Myocyte (in vitro differentiated cells): Measurements from ENCODE around the gene HOXB9. TPM values are rescaled to one million over a fixed set of nuclear protein-coding genes. Genes with fewer than 3 reads are reported as not detected.

Experiments used
- DNase-seq: peaks from one replicate; pipeline ENCODE4 v3.0.0-alpha.2; 2012; ENCODE audit warnings: low read depth
- total RNA-seq: library from RNA; depleted of rRNA; stranded (reverse); fragments of >200 nt; gene quantifications from 2 replicates; pipeline ENCODE4 v1.2.3, GENCODE V29; 2014

HOXB9 gene
- total RNA-seq, 1 donor from 2014 or later: 6.6 TPM

DNA sequence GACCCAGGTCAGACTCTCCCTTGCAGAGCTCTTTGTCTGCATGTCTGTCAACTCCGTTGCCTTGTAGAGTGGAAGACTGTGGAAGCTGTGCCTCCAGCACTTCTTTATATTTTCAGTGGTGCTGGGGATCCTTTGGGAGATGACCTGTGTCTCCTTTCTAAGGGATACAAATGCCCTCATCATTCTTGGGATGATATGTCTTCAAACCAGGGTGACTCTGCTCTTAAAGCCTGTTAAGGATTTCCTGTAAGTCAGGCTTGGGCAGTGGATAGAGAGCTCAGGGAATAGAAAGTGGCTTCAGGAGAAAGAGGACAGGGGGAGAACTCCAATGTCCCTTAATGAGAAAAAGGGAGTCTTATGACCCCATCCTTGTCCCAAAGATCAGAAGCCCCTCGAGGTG is 37.6 kb downstream of the HOXB9 start:
- DNase-seq: no peak

DNA sequence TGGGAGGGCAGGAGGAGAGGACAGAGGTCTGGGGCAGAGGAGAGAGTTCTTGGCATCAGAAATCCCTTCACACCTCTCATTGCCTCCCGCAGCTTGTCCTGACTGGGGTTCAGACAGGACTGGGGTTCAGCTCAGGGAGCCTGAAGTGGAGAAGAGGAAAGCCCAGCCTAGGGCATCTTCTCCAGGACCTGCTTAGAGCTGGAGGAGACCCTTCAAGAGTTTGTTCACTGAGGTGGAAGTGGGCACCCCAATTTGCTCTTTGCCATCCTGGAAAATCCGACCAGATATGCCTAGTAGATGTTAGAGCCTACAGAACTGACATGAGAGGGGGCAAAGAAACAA is 38.1 kb downstream of the HOXB9 start:
- DNase-seq: no peak

DNA sequence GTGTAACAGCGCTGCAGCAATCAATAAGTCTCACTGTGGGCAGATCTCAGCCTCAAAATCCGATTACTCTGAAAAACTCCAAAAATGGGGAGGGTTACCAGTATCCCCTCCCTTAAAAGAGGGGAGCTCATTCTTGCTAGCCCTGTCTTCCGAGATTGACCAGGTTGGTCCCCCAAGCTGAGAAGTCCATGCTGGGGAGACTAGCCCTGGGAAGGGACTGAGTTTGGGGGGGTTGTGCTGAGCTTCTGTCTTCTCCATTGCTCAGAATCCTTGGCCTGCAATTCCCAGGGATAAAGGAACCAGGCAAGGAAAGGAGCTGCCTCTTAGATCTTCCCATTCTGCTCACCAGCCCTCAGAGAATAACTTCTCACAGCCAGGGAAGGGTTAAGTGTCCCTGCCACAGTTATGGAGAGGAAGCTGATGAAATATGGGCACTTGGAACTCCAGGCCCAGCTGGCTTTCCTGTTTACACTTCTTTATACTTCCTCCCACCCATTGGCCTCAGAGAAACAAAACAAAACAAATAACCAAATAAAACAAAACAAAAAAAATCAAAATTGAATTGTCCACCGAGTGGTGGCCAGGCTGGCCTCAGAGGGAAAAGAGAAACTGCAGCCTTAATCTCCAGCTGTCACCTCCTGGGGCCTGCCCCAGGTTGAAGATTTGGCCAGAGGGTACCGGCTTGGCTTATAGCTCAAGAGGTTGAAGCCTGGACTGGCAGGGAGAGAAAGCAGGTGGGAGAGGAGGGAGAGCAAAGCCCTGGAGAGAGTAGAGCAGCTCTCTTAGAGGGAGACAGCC is 38.7 kb downstream of the HOXB9 start:
- no peak for DNase-seq

DNA sequence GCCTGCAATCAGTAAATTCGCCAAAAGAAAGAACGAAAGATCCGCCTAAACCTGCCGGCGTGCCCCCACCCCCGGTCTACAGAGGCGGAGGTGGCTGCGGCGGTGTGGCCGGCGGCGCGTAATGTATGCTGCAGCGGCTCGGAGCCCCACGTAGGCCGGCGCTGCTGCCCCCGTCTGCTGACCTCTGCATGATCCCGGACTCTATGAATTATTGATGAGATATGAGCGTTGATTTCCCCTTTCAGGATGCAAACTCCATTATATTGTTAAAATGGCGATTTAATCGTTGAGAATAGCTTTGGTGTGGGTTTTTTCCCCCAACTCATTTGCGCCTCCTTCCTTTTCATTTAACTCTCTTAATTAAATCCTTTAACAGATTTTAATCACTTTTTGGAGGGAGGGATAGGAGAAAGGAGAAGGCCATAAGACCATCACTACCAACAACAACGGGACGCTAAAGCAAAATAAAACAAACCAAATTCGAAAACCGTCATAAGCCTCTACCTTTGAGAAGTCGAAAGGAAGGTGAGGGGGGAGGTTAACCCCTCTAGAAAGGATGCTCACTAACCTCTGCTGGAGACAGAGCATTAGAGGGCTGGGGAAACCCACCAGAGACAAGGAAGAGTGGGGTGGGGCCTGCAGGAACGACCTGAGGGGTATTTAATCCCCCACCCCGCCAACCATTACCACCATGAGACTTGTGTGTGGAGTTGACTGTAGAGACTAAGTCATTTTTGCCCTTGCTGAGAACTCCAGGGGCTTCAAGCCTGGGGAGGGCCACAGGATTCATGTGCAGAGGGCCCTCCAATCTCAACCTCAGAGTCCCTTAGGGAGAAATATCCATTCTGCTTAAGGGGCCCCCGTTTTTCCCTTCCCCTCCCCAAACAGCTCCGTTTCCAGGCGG is 39.6 kb downstream of the HOXB9 start:
- DNase-seq: no peak

DNA sequence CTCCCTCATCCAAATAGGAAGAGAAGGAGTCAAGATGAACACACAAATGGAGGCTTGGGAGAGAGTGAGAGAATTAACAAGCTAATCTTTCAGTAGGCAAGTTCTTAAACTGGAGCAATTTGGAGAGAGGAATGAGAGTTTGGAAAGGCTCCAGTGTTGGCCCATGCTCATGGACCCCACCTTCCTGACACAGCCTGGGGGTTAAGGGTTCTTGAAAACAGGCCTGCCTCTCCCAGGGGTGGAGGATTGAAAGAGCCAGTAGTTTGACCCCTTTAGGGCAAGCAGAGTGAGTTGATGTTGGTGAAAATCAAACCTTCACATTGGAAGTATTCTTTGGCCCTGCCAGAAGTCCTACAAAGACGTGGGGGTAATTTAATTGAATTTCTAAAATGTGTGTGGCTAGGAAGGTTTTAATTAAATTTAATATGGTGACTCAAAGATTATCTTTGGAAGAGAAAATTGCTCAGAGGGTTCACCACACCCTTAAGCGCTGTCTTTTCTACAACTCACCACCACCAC is 41.9 kb downstream of the HOXB9 start:
- DNase-seq: no peak

DNA sequence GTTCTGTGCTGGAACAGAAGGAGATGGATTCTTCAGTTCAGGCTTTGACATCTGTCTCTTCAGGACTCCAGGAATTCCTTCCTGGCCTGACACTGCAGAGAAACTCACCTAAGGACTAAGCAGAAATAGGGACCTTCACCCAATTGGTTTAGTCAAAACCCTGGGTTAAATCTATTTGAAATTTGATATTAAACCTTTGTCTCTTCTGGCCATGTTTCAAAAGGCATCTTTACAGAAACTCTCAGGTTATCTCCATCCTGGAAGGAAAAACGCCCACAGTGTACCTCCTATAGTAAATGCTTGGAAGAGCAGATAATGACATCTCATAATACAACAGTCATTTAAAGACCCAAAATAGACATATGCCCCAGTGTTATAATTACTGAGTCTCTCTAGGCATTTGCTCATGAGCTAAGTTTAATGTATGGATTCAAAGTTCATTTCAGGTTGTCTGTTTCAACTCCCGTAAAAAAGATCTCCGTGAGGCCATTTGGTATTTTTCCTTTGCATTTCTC is 42.4 kb downstream of the HOXB9 start:
- no peak for DNase-seq

DNA sequence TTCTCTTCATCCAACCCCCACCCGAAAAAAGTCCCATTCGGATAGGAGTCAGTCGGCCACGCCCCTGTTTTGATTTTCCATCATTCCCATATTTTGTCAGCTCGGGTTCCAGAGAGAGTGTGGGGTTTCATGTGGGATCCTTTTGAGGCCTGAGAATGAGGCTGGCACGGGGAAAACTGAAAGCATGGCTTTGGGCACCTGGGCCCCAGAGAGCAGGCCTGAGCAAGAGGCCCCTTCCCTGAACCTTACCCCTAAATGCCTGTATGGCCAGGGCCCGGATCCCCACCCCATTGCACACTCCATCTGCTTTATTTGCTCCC is 43.4 kb downstream of the HOXB9 start:
- no peak for DNase-seq

DNA sequence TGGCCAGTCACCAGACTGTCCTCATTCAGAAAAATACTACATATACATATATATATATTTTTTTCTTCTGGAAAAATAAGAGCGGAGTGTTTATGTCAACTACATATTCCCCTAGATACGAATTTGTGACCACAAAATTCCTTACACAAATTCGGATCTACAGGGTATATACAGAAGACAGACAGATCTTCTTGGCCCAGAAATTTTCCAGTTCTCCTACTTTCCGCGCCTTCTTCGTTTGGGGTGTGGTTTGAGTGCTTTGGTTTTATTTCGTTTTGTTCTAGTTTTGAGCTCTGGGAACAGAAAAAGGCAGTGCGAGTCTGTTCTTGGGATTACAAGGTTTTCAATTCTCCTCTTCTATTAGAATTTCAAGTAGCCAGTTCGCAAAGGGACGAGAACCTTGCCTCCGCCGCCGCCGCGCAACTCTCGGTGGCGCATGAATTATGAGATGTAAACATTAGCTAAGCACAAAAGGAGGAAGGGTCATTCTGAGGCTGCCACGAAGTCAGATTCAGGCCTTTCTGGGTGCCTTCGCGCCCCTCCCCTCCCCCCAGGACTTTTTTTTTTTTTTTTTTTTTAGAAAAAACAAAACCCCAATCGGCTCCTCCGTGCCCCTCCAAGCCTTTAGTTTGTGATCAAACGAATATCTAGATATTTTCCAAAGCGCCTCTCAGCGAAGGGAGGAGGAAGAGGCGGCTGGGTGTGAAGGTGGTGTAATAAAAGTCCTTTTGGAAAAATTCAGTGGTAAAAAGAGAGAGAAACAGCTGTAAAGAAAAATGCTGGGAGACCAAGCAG is 46.2 kb downstream of the HOXB9 start:
- no peak for DNase-seq

DNA sequence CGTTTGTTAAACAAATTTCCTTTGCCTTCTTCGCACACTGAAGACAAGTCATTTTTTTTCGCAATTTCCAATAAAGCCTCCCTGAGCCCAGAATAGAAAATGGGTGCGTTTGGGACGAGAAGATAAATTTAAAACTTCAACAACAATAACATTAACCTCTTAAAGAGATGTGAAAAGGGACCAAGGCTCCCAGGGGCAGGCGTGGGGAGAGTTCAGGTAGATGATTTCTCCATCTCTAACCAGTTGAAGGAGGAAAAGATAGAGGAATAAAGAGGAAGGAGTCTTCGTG is 46.7 kb downstream of the HOXB9 start:
- no peak for DNase-seq

DNA sequence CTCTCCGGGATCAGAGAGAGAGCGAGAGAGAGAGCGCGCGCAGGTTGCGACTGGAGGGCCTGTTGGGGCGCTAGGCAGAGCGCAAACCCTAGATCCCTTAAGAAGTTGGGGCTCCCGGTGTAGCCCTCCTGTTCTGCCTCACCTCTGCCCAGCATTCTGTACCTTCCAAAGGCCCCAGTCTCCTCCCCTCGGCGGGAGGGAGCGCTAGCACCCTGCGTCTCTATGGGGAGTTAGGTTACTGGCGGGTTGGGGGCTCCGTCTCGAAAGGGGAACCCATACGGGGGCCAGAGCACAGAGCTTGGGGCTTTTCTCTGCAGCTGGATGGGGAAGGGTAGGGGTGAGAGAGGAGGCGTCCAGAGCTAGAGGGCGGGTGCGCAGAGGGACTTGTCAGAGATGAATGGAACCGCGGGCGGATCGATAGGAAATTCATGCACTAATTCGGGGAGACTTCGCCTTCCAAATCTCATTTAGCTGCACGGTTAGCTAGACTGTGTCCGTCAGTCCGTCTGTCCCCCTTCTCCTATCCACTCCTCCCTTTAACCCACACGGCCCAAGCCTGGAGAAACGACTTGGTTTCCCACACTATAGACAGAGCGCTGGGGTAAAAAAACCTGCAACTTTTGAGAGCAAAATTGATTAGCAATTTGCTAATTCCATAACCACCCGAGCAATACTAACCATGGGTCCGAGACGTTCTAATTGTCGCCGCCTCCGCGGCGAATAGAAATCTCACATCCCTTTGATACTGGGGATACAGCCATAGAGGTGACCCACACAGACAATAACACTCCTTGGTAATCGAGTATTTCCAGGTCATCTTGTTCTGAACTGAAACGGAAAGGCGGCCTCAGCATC is 47.3 kb downstream of the HOXB9 start:
- DNase-seq: no peak

DNA sequence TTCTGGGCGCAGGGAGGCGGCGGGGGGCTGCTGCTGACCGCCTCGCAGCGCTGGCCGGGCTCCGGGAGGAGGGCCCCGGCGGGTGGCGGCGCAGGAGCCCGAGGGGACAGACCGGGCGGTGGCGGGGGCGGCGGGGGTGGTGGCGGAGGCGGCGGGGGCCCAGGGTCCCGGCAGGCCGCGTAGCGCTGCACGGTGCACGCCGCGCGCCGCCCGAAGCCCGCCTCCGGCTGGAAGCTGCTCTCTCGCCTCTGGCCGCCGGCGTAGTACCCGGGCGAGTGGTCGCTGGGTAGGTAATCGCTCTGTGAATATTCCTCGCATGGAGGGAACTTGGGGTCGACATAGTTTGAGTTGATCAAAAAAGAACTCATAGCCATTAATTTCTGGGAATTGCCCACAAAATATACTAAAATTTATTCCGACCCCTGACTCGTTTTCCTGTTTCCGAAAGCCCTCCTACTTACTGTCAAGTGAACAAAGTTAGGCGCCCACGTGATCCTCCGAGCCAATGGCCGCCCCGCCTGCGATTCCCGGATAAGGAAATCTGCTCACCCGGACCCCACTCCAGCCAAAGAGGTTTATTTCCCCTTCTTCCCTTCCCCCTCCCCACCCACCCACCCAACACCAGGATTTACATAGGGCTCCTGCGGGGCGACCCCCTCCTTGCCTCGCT is 48.1 kb downstream of the HOXB9 start, which contains the start of gene HOXB4:
HOXB4 (minus strand) TSS at position 405 of the 670 bp plus-strand sequence; CDS start at position 374, 31 bp downstream.
- peak; percentile 77 for DNase-seq

DNA sequence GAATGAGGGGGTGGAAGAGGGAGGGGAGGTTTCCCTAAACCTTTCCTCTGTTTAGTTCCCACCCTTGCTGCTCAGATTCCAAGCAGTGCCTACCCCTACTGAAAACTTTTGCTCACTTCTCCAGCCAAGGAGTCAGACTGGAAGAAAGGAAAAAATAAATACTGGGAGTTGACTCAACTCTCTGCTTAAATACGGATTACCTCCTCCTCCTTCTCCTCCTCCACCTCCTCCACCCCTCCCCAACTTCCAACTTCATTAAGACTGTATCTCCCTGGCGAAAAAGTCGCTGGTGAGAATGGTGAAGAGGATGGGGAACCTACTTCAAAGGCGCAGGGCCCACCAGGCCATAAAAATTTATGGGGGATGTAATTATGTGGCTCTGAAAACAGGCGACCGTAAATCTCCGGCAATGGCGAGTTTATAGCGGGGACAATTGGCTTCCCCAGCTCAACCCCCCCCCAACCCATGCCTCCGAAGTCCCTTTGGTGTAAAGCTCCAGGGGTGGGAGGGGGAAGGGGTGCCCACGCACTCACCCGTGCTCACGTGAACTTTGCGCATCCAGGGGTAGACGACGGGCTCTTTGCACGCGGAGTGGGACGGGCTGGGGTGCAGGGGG is 48.7 kb downstream of the HOXB9 start:
- no peak for DNase-seq

DNA sequence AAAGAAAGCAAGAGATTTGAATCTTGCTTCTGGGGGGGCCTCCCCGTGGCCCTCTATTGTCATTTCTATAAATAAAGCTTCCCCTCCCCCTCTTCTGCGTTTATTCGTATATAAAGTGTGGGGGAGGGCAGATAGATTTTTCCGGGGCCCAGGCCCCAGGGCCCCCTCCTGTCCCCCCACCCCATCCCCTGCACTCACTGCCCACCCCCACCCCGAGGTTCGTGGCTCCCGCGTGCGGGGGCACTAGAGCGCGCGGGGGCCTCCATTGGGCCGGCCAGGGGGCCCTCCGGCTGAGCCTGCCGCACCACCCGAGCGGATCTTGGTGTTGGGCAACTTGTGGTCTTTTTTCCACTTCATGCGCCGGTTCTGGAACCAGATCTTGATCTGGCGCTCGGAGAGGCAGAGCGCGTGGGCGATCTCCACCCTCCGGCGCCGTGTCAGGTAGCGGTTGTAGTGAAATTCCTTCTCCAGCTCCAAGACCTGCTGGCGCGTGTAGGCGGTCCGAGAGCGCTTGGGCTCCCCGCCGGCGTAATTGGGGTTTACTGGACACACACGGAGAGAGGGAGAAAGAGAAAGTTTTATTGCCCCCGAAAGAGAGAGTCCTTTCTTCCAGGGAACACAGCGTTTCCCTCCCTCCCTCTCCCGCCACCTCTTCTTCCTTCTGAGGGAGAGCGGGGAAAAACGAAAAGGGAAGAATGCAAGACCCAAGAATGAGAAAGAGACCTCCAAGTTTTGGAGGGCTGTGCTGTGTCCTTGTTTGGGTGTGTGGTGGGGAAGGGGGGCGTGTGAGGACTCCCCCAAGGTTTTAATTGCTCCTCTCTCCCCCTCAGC is 49.5 kb downstream of the HOXB9 start:
- no peak for DNase-seq

DNA sequence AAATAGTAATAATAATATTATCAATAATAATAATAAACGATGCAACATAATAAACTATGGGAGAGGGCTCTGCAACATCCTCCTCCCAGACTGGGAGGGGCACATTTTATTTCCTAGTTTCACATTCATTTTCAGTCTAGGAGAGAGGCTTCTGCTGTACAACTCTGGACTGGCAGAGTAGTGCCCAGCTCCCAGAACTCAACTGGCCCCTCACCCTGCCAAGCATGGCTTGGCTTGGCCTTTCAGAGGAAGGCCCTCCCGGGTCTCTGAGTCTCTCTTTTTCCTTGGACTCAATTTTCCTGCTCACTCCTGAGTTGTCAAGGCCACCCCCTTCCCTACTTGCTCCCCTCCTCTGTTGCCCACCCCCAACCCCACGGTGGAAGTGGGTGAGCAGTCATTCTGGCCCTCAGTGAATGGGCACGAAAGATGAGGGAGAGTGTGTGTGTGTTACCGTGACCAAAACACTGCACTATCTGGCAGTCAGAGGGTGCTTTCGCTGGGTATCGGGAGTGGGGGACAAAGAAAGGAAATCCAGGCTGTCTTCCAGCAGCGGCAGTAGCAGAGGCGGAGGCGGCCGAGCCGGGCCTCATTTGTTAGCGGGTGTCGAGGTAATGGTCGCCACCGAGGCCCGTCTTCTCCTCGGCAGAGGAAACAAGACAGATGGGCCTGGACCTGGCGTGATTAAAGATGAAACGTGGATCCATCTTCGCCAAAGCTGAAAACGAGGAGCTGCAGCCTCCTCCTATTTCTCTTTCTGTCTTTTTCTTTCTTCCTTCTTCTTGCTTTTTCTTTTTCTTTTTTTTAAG is 50.3 kb downstream of the HOXB9 start:
- DNase-seq: no peak

DNA sequence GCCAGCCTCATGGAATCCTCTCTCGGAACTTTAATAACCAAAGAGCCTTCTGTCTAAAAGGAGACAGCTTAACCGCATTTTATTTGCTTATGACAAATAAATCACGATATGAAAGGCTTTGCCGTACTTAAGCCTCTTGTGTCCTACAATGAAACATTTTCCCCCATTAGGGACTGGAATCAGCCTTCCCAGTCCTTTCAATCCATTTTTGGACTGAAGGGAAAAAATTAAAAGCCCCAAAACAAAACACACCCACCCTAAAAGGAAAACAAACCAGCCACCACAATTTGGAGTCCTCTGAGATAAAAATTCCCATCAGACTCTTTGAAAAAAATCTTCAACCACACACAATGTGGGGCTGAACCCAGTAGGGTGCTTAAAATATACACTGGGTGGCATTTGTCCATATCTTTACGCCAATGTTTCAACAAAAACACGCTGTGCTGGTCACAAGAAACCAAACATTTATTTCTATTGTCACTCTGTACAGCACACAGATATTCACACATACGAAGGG is 51.0 kb downstream of the HOXB9 start:
- no peak for DNase-seq

DNA sequence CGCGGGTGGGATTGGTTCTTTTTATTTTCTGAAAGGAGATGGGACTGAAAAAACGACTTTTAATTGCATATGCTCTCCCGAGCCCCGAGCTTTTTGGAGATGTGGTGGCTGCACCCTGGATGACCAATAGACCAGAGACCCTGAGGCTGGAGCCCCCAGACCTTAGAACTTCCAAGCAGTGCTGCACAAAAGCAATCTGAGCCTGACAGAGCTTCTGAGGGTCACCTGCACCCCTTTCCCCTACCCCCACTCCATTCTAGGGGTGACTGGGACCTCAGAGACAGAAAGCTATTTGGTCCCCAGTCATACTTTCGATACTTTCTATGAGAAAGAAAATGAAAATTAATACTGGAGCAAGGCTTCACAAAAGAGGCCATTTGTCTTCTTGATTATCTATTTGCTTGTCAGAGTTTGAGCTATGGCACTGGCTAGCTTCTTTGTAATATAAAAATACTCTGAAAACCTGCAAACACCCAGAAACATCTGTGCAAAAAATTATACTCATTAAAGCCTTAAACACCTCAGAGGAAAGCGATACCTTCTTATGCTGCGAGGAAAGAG is 51.6 kb downstream of the HOXB9 start:
- no peak for DNase-seq

DNA sequence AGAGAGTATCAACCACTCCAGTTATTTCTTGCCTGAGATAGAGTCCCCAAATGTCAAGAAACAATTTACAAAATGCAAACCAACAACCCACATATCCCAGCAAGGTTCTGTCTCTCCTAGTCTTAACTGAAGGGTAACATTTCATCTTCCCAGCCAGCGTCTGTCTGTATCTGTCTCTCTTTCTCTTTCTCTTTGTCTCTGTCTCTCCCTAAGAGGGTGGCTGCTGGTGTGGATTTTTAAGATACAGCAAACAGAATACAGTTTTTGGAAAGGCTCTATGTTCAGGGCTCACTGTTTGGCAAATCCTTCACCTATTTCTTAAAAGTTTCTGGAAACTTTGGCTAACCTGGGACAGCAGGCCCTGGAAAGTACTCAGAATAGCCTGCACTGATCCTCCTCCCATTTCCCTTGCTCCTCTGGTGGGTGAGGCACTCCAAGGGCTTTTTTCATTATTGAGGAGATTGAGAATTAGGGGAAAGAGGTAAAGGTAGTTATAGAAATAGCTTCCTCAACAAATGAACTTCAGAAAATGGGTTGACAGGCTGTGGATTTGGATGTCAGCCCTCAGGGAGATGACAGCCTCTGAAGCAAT is 54.2 kb downstream of the HOXB9 start:
- DNase-seq: no peak
